LNCaP clone FGC (cell line): ENCODE data around the gene SLC39A8.
A peak's percentile ranks its signal among the peaks of the same experiment; 100 is the strongest.
"Not testable (repeated sequence)": the region's sequence is repeated elsewhere in the genome, so short reads cannot be mapped to it uniquely, and the experiment has no call there.

Experiments
- DNase-seq: peaks from one replicate; pipeline ENCODE4 v3.0.0-alpha.2; 2011; ENCODE audit warnings: low read depth
- H3K4me3 ChIP-seq: 2 replicates; pipeline ENCODE4 v1.5.1; 2011; ENCODE audit warnings: mild to moderate bottlenecking, low read depth, low read length, control low read depth
- CTCF ChIP-seq: IDR thresholded peaks from 2 replicates; pipeline ENCODE4 v1.5.1; 2012; ENCODE audit warnings: mild to moderate bottlenecking; ENCODE audit not compliant: control insufficient read depth, insufficient read depth; ENCODE audit errors: extremely low read depth

Gene SLC39A8

DNA sequence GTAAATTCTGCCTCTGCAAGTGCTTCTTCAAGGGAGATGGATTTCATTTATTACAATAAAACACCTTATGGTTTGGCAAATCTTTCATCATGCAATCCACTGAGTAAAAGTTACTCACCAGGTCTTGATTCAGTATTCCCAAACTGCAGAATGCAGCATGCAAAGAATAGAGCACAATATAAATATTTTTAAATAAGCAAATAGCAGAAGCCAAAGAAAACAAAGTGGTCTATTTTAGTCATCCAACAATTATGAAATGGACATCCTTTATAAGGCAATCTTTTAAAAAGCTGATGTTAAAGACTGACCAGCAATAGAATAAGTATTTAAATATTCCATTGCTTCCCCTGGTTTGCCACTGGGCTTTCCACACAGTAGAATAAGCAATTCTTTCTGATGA, 59.5 kb downstream of the SLC39A8 start:
- no peak for TF ChIP-seq CTCF
- no peak for DNase-seq
- no peak overlapping the region for H3K4me3 ChIP-seq

GRCh38 chr4:102281171-102281839, 64.0 kb downstream of the SLC39A8 start:
- no peak for DNase-seq
- no peak for TF ChIP-seq CTCF
- no peak overlapping the region for H3K4me3 ChIP-seq

GRCh38 chr4:102273317-102273716, 72.0 kb downstream of the SLC39A8 start:
- not testable (repeated sequence) for H3K4me3 ChIP-seq, DNase-seq

GRCh38 chr4:102272318-102272717, 73.0 kb downstream of the SLC39A8 start:
- DNase-seq, result no peak
- no peak overlapping the region for H3K4me3 ChIP-seq
- no peak for TF ChIP-seq CTCF

DNA sequence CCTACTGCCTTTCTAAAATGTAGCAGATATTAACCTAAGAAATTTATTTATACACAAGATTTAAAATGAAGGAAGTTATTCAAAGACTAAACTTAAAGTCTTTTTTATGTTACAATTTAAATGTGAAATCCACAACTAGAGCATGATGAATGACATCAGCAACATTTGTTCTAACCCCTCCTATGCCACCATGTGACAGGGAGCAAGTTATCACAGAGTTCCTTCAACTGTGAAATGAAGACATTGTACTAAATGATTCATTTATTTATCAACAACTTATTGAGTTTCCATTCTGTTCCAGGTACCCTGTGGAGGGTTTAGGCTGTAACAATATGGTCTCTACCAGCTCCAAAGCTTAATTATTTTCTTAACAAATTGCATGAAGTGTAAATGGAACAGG, 76.9 kb downstream of the SLC39A8 start:
- no peak overlapping the region for H3K4me3 ChIP-seq
- DNase-seq, result no peak
- TF ChIP-seq CTCF, result no peak

DNA sequence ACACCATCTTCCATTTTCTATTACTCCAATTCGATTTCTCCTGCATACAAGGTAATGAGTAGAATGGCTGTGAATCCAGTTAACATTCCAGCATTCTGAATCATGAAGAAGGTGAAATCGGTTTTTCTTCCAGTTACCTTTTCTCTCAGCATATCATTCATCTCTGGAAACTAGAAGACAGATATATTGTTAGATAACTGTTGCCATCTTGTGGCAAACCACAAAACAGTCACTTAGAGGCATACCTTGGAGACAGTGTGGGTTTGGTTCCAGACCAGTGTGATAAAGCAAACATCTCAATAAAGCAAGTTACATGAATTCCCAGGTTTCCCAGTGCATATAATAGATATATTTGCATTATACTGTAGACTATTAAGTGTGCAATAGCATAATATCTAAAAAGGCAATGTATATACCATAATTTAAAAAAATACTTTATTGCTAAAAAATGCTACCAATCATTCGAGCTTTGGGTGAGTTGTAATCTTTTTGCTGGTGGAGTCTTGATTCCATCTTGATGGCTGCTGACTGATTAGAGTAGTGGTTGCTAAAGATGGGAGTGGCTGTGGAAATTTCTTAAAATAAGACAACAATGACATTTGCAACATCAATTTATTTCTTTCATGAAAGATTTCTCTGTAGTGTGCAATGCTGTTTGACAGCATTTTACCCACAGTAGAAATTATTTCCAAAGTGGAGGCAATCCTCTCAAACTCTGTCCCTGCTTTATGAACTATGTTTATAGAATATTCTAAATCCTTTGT, 82.1 kb downstream of the SLC39A8 start:
- peak; percentile 71 for DNase-seq
- no peak overlapping the region for H3K4me3 ChIP-seq
- peak; percentile 76 for TF ChIP-seq CTCF

DNA sequence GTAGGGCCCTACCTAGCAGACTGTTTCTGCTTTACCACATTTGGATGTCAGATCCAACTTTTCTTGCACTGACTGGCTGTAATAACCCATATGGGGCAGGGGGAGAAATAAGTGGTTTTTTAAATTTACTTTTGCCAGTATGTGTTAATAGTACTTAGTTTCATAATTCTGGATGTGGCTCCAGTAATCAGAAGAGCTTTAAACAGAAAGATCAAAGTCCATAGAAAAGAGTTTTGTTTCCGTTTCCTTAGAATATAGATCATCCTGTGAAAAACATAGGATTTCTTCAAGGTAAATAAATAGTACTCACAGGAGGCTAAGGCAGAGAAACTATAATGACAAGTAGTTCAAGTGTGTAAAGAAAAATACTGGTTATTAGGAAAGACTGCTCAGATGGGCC, 85.6 kb downstream of the SLC39A8 start:
- no peak for DNase-seq
- TF ChIP-seq CTCF, result no peak
- H3K4me3 ChIP-seq, result no peak overlapping the region
